NCI-H510A (cell line): ENCODE measurements around the gene SGSH.

Experiments
- DNase-seq: peaks from one replicate; lab custom pipeline; 2025; lab: John Stamatoyannopoulos, UW

Gene SGSH

GRCh38 chr17:80227156-80227555 lies 7.0 kb upstream of the SGSH start:
- no peak for DNase-seq

- DNase-seq = no peak
Observed at GRCh38 chr17:80225230-80225629, 5.1 kb upstream of the SGSH start.

DNA sequence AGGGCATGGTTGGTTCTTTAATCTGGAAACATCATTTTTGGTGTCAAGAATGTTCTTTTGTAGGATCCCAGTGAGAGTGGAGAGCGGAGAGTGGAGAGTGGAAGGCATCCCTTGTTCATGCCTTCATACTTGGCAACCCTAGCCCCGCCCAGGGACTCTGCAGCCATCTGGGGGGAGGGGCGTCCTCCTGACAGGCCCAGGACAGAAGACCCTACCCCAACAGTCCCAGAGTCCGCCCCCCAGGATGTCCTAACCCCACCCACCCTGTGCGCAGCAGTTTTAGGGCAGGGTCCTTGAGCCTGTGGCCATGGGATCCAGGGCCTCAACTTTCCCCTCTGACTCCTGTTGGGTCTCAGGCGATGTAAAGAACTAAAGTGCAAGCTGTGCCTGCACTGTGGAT lies 4.5 kb upstream of the SGSH start:
- DNase-seq = no peak

DNA sequence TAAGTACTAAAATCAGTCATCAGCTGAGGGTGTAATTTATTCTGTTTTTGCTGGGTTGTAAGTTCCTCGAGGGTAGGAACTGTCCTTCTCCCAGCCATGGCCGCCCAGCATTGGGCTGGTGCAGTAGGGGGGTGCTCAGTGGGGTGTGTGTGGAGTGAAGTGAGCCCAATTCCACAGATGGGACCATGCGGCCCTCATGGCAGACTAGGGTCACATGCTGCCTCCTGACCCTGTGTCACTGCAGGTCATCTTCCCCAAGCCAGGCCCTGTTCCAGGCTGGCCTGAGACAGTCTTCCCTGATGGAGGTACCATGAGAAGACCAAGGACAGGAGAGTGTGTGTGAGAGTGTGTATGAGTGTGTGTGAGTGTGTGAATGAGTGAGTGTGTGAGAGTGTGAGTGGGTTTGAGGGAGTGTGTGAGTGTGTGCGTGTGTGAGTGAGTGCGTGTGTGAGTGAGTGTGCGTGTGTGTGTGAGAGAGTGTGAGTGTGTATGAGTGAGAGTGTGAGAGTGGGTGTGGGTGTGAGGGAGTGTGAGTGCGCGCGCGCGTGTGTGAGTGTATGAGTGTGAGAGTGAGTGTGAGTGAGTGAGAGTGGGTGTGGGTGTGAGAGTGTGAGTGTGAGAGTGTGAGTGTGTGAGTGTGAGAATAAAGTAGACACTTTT lies 3.8 kb upstream of the SGSH start:
- DNase-seq = no peak

DNA sequence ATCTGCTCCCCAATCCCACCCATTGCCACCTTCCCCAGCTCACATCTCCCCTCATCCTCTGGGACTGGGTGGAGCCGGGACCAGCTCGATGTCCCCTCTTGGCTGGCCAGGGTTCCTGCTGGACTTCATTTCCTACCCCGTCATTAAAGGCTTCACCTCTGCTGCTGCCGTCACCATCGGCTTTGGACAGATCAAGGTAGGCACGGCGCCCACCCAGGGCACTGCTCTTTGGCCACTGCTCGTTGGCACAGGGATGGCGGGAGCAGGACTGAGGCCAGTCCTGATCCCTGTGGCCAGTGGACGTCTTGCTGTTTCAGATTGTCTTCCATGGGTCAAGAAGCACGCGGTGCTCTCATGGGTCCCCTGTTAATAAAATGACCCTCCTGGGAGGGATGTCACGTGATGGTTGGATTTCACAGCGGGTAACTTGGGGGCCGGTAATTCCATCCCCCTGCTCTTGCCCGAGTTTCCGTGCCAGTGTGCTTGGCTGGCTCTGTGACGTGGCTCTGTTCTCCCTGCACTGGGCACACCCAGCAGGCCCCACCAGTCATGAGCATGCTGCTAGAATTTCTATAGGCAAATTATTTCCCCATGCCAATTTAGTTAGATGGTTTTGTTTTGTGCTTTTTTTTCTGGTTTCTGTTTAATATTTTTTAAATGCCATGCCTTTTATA lies 3.1 kb upstream of the SGSH start:
- no peak for DNase-seq

DNA sequence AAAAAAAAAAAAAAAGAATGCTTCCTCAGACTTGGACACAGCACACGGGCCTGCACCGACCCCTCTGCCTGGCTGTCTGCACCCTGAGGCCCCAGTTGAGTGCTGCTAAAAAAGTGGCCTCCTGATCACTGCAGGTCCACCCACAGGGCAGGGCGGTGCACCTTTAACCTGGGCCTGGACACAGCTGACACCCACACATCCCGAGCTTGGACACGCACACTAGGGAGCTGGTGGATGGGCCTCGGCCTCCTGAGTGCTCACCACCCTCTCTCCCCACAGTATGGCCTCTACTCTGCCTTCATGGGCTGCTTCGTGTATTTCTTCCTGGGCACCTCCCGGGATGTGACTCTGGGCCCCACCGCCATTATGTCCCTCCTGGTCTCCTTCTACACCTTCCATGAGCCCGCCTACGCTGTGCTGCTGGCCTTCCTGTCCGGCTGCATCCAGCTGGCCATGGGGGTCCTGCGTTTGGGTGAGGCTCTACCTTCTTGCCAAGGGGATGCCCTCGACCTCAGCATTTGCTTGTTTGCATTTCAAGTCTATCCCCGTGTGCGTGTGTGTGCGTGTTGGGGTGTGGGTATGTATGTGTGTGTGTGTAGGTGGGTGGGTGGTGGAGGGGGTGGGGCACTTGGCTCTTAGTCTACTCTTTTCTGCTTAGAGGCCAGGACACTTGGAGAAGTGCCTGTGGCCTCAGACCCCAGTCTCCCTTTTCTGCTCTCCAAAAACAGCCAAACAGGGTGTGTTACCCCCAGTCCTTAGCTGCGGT lies 2.4 kb upstream of the SGSH start:
- no peak for DNase-seq

DNA sequence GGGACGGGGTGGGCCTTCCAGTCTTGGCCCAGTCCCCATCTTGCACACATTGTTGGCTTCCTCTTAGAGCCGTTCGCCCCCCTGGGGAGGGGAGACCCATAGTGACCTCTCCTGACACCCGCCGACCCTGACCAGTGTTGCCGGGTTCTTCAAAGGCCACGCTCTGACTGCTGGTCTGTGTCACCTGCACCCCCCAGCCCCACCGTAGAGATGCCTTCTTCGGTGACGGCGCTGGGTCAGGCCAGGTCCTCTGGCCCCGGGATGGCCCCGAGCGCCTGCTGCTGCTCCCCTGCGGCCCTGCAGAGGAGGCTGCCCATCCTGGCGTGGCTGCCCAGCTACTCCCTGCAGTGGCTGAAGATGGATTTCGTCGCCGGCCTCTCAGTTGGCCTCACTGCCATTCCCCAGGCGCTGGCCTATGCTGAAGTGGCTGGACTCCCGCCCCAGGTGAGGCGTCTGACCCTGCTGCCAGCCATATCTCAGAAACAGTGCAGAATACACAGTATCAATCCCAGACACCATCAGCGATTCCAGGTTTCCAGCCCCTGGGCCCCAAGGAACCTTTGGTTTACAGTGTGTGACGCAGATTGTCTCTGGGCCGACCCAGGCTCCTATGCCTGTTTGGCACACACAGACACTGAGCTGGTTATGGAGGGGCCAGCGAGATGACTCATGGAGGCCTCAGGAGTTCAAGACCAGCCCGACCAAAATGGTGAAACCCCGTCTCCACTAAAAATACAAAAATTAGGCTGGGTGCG lies 1.4 kb upstream of the SGSH start:
- no peak for DNase-seq

DNA sequence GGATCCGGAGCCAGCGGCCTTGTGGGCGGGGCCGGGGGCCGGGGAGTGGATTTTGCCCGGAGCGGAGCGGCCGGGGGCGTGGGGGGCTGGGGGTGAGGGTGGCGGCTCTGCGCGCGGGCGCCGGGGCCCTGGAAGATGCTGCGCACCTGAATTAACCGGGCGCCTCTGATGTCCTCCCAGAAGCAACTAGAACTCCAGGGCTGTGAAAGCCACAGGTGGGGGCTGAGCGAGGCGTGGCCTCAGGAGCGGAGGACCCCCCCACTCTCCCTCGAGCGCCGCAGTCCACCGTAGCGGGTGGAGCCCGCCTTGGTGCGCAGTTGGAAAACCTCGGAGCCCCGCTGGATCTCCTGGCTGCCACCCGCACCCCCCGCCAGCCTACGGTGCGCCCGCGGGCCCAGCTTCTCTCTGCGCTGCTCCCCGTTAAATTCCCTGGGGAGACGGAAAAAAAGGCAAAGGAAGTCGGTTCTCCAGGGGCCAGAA lies 643 bp upstream of the SGSH start:
- no peak for DNase-seq

GRCh38 chr17:80219763-80220053 lies 425 bp downstream of the SGSH start:
- DNase-seq = no peak

- peak; percentile 32 for DNase-seq
Observed at GRCh38 chr17:80219013-80219762, 945 bp downstream of the SGSH start.

DNA sequence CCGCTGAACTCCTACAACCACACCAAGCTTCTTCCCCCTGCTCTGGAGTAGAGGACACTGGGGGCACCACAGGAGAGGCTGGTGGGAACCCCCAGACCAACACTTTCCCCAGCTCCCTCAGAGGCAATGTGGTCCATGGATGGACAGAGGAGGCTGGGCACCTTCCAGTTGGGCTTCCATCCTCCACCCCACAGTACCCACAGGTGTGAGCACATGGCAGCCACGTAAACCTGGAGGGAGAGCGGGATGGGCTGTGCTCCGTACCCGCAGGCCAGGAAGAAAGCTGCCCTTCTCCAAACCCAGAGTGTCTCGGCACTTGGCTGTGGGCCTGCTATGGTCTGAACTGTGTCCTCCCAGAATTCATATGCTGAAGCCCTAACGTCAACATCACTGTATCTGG lies 1.7 kb downstream of the SGSH start:
- no peak for DNase-seq

- no peak for DNase-seq
Observed at GRCh38 chr17:80217703-80218362, 2.3 kb downstream of the SGSH start.

DNA sequence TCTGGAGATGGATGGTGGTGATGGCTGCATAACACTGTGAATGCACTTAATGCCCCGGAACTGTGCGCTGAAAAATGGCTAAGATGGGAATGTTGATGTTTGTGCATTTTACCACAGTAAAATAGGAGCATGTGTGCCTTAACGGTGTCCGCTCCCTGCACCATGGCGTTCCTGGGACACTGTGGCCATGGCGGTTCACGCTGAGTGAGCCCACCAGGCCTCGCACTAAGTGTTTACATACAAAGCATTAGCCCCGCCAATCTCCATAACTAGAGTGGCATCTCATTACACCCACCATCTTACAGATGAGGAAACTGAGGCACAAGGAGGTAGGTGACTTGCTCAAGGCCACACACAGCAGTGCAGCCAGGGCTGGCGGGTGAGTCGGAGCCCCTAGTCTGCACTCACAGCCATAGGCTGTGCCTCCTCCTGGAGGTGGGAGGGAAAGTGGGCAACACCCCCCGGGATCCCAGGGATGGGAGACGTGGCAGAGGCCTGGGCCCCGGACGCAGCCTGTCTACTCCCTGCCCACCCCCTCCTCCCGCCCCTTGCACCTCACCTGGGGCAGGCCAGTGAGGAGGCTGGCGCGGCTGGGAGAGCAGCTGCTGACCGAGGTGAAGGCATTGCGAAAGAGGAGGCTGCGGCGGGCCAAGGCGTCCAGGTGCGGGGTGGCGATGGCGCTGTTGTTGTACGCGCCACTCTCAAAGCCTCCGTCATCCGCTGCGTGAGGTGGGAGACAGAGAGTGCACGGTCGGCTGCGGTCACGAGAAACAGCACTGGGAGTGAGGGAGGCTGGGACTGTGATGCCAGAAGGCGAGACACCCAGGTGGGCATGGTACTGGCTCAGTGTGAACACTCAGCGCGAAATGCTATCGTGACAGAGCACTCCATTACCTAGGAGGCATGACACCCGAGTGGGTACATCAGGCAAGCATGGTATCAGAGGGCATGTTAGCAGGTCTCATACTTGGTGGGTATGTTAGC lies 3.4 kb downstream of the SGSH start:
- DNase-seq = peak; percentile 29

DNA sequence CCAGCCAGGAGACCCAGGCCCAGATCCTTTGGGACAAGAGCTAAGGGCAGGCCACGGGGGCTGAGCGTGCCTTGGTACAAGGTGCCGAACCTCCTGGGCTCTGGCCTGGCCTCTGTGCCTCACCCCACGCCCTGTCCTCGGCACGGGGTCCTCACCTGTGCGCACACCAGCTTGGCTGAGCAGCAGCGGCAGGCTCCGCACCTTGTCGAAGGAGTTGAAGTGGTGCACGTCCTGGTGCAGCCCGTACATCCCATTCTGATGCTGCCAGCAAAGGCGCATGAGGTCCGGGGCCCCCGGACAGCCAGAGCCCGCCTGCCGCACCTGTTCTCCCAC lies 5.3 kb downstream of the SGSH start:
- DNase-seq = no peak

GRCh38 chr17:80214012-80214877 lies 5.9 kb downstream of the SGSH start:
- DNase-seq = no peak

DNA sequence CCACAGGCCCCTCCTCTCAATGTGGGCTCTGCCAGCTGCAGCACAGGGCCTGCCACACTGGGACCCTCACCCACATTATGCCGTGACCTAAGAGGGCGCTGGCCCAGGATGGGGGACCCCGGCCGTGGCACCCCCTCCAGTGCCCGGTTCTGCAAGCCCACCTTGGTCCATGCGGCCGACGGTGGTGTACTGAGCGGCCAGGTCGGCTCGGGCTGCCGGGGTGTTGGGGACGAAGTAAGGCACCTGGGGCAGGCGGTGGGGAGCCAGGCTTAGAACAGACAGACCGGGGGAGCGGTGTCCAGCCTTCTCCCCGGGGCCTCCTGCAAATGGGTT lies 6.5 kb downstream of the SGSH start:
- DNase-seq = no peak

DNA sequence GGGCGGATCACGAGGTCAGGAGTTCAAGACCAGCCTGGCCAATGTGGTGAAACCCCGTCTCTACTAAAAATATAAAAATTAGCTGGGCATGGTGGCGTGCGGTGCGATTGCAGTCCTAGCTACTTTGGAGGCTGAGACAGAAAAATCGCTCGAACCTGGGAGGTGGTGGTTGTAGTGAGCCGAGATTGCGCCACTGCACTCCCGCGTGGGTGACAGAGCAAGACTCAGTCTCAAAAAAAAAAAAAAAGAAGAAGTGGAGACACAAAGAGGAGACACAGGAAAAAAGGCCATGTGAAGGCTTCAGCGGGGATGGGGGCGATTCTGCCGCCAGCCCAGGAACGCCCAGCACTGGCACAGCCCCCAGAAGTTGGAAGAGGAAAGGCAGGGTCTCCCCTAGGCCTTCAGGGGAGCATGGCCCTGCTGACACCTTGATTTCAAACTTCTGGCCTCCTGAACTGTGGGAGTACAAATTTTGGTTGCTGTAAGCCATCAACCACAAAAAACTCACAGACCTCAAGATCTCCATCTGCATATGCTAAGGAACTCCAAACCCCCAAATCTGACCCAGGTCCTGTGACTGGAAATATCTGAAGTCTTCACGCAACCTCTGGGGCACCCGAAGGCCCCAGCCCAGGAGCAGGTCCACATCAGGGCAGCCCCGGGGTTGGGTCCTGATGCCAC lies 7.0 kb downstream of the SGSH start:
- no peak for DNase-seq

DNA sequence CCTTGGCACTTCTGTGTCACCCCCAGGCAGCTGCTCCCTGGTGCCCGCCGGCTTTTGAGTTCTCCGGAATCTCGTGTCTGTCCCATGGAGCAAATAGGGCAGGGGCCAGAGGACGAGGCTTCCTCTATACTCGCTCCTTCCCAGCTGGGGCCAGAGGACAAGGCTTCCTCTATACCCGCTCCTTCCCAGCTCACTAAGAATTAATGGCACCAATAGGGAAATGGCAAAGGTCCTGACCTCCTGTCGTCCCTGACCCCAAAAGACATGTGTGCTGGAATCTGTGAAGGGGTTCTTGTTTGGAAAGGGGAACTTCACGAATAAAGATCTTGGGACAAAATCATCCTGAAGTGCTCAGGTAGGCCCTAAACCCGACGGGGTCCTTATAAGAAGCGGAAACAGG lies 7.6 kb downstream of the SGSH start:
- DNase-seq = no peak

- DNase-seq = no peak
Observed at GRCh38 chr17:80212109-80212508, 8.0 kb downstream of the SGSH start.
